ENCODE measurements around the gene YEATS2.

The YEATS2 gene

DNA sequence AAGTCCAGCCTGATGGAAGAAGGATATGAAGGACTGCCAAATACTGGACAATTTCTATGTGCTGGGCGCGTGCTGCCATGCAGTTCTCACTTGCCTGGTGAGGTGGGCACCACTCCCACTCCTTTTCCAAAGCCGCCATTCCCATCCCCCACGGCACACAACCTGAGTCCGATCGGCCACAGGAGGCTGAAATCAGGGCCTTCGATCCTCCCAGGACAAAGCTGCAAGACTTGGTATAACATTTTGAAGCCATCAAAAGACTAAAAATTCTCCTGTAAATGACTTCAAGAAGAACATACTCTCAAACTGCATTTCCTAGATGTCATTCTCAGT lies 130.9 kb downstream of the YEATS2 start:
- no peak for DNase-seq (ENCODE audit: low read depth in 1 of 2, low spot score in 1 of 2)

DNA sequence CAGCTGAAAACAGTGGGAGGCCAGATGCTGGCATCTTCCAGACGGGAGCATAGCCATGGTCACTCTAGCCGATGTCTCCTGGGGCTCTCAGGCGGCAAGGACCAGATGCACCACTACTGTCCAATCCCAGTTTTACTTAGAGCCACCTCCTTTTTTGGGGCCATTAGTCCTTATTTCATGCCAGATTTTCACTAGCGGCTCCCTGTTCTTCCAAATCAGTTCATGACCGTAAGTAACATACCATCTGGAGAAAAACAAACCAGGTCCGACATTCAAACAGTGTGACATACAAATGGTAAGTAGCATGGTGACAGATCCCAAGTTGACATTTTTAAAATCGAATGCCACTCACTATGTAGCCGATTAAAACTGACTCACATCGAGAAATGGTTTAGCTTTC lies 131.9 kb downstream of the YEATS2 start:
- no peak for DNase-seq (ENCODE audit: low read depth in 1 of 2, low spot score in 1 of 2)

DNA sequence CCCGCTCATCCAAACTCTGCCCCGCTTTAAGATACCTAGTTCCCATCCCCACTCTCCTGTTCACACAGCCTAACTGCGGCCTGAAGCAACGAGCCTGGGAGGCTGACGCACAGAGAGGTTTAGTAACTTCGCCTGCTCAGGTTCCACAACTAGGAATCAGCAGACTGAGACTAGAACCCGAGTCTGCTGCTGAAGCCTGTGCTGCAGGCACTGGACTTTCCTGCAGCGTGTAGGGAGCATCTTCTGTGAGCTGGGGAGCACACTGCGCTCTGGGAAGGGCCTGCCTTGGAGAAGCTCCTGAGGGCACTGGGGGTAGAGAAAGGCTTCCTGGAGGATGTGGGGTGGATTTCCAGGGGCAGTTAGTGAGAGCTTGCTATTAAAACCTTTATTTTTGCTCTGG lies 132.6 kb downstream of the YEATS2 start:
- no peak for DNase-seq (ENCODE audit: low read depth in 1 of 2, low spot score in 1 of 2)

DNA sequence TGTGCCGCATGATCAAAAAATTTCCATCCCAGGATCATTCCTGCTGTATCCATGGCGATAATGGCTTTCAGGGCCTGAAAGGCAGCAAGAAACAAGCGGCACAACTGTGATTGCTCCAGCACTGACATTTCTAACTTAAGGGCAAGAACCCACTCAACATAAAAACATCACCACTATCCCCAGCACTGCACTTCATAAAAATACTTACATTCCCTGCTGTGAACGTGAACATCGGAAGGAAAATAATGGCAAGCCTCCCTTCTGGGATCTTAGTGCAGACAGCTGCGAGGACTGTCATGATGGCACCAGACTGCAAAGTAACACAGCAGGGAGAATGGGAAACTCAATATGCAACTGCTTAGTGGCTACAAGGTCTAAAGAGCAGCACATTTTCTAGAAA lies 135.9 kb downstream of the YEATS2 start:
- DNase-seq (ENCODE audit: low read depth in 1 of 2, low spot score in 1 of 2), result no peak

DNA sequence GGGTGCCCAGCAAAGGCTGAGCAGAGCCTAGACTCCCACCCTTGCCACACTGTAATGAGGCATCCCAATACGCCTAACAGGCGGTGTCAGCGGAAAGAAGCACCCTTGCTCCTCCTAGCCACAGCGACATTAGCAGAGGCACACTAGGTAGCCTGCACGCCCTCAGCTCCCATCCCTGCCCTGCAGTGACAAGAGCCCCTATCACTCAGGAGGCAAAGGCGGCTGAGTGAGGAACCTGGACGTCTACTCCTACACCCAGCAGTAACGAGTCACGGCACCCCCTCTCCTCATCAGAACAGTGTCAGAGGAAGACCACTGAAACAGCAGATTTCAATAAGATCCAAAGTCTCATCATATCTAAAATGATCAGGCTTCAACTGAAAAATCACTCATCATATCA lies 139.8 kb downstream of the YEATS2 start:
- no peak for DNase-seq (ENCODE audit: low read depth in 1 of 2, low spot score in 1 of 2)

DNA sequence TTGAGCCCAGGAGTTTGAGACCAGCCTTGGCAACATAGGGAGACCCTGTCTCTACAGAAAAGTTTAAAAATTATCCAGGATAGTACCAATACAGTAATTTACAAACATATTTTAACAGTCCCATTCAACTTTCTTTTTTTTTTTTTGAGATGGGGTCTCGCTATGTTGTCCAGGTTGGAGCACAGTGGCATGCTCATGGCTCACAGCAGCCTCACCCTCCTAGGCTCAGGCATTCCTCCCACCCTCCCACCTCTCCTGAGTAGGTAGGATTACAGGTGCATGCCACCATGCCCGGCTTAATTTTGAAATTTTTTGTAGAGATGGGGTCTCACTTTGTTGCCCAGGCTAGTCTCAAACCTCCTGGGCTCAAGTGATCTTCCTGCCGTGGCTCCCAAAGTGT lies 140.3 kb downstream of the YEATS2 start:
- DNase-seq (ENCODE audit: low read depth in 1 of 2, low spot score in 1 of 2), result no peak

DNA sequence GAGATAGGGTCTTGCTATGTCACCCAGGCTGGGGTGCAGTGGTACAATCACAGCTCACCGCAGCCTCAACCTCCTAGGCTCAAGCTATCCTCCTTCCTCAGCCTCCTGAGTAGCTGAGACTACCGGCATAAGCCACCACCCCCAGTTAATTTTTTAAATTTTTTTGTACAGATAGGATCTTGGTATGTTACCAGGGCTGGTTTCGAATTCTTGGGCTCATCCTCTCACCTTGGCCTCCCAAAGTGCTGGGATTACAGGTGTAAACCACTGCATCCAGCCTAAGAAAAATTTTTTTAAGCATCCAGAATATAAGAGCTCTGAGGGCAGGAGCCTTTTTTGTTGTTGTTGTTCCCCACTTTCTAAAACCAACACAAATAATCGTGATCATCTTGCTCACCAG lies 142.2 kb downstream of the YEATS2 start:
- DNase-seq (ENCODE audit: low read depth in 1 of 2, low spot score in 1 of 2), result no peak

DNA sequence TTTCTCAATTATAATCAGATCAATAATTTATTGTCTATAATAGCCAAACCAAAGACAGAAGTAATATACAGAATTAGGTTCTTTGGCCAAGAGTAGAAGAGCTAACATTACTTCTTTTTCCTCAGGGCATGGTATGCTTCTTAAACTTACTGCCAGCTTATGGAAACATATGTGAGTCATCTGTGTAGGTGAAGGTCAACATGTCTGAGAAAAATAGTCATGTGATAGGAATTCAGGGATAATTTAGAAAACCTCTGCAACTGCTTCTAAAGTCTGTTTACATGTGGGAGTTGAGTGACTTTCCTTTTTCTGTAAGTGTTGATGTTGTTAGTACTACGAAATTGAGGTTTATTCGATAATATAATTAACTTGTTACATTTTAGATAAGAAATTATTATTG lies 147.0 kb downstream of the YEATS2 start:
- no peak for DNase-seq (ENCODE audit: low read depth in 1 of 2, low spot score in 1 of 2)

DNA sequence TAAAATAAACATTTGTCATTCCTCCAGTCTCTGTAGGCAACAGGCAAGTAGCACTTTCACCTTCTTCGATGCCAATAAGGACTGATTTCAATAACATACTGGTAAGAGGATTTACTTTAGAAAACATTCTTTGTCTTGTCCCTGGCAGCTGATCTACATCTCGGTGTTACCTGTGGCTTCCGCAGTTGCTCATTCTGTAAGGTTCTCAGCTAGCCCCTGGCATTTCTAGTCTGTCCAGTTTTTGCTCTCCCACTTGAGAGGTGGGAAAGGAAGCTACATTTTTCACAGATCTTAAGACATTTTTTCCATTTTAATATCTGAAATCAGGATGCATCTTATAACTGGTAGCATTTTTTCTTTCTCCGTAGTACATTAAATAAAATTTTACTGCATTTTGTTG lies 147.5 kb downstream of the YEATS2 start:
- no peak for DNase-seq (ENCODE audit: low read depth in 1 of 2, low spot score in 1 of 2)

DNA sequence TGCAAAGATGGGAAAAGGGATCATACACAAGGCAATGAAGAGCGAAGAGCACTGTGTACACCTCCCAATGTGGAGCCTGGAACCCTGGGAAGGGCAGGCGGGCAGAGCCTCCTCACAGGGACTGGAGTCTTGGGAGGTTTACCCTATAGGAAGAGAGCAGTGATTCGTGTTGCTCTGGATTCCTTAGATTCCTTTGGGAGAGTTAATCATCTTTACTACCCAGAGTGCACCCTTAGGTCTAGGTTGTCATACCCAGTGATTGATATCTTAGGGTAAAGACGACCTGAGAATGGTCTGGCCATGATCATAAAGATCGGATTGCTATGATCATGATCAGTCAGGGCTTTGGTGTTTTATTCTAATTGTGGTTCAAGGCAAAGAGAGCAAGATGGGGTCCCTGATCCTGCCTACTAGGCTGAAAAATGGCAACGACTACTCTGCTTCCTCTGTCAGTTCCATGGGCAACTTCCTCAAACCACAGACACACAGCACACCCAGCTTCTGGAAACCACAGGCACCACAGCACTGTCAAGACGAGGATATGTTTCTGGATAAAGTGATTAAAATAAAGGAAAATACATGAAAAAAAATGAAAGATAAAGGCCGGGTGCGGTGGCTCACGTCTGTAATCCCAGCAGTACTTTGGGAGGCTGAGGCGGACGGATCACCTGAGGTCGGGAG lies 148.2 kb downstream of the YEATS2 start:
- no peak for DNase-seq (ENCODE audit: low read depth in 1 of 2, low spot score in 1 of 2)

DNA sequence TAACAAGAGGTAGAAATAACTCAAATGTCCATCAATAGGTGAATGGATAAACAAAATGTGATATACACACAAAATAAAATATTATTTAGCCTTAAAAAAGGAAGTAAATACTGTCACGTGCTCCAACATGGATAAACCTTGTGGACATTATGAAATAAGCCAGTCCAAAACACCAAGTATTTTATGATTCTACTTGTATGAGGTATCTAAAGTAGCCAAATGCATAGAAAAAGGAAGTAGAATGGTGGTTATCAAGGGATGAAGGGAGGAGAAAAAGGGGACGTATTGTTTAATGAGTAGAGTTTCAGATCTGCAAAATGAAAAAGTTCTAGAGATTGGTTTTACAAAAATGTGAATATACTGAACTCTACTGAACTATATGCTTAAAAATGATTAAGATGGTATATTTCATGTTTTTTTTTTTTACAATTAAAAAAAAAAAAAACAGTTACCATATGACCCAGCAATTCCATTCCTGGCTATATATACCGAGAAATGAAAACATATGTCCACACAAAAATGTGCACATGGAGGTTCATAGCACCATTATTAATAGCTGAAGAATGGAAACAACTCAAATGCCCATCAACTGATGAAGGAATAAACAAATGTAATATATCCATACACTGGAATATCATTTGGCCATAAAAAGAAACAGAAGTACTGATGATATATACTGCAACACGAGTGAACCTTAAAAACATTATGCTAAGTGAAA lies 156.9 kb downstream of the YEATS2 start:
- no peak for DNase-seq (ENCODE audit: low read depth in 1 of 2, low spot score in 1 of 2)

DNA sequence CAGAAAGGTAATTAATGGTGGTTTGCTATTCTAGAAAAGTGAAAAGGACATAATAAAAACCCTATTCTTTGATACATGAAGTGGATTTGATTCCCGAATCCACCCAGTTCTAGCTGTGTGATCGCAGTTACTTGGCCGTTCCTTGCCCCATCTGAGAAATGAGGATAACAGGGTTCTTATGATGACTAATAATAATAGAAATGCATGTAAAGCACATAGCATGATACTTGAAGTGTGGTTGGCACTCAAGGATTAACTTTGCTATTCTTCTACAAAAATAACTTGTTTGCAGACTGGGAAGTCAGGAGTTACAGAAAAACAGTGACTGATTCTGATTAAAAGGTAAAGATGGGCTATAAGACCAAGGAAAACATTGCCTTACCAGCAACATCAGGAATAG lies 160.3 kb downstream of the YEATS2 start:
- DNase-seq (ENCODE audit: low read depth in 1 of 2, low spot score in 1 of 2), result no peak
